GM12878 (cell line): ENCODE results near the gene CRMP1. TPM values are rescaled to one million over a fixed set of nuclear protein-coding genes. Genes with fewer than 3 reads are reported as not detected.

Source experiments
- BMI1 ChIP-seq: fragments of 450-650 bp; IDR thresholded peaks from 2 replicates; pipeline ENCODE4 v1.6.1; 2016; ENCODE audit warnings: mild to moderate bottlenecking, moderate library complexity, borderline replicate concordance
- IKZF2 ChIP-seq, 2 experiments: fragments of 450-650 bp; IDR thresholded peaks; 2 replicates each; pipeline ENCODE4 v1.6.1; 2017; ENCODE audit warnings: mild to moderate bottlenecking in 2 of 2, moderate library complexity in 2 of 2
- JUNB ChIP-seq: IDR thresholded peaks from 2 replicates; pipeline ENCODE4 v1.6.1; 2016; ENCODE audit warnings: antibody characterized with exemption, mild to moderate bottlenecking
- MAX ChIP-seq: IDR thresholded peaks from 2 replicates; pipeline ENCODE4 v1.6.1; 2012; ENCODE audit warnings: low read depth, low read length, improper control_type of control experiment
- PRDM15 ChIP-seq: fragments of 450-650 bp; formaldehyde crosslinking; IDR thresholded peaks from 2 replicates; pipeline ENCODE4 v1.4.0; 2020; ENCODE audit warnings: mild to moderate bottlenecking, moderate library complexity
- RB1 ChIP-seq: fragments of 450-650 bp; formaldehyde crosslinking; IDR thresholded peaks from 2 replicates; pipeline ENCODE4 v1.6.1; 2017; ENCODE audit warnings: mild to moderate bottlenecking, borderline replicate concordance
- RELB ChIP-seq: fragments of 450-650 bp; IDR thresholded peaks from 2 replicates; pipeline ENCODE4 v1.6.1; 2017; ENCODE audit warnings: low read depth, mild to moderate bottlenecking, moderate library complexity
- USF1 ChIP-seq: IDR thresholded peaks from 2 replicates; pipeline ENCODE4 v1.6.1; 2011; ENCODE audit warnings: borderline replicate concordance, low read depth, mild to moderate bottlenecking, moderate library complexity, mixed read lengths, low read length; ENCODE audit not compliant: insufficient read depth; ENCODE audit errors: extremely low read length
- polyA plus RNA-seq, 11 experiments: library from polyadenylated mRNA; depleted of rRNA in 4 of 11; unstranded in 6 of 11; stranded (reverse) in 5 of 11; fragments of >200 nt; fragmentation: Nextera tagmentation in 4 of 11; fragmentation: Illumina TruSeq in 1 of 11; extraction: Ambion mirVana in 4 of 11; extraction: Trizol in 1 of 11; gene quantifications; 1 replicate in 1 of 11; 2 replicates in 10 of 11; pipeline versions ENCODE4 v1.2.1 to v1.2.3, GENCODE V29; 2011 to 2016; ENCODE audit warnings: inconsistent platforms in 2 of 11, missing spikeins in 2 of 11, low read depth in 1 of 11
- total RNA-seq, 4 experiments: library from RNA; depleted of rRNA in 3 of 4; stranded (reverse); fragments of >200 nt in 3 of 4; fragmentation: Illumina TruSeq in 1 of 4; extraction: Trizol in 1 of 4; gene quantifications; 2 replicates each; pipeline versions ENCODE4 v1.2.1 to v1.2.3, GENCODE V29; 2013 to 2021

CRMP1 gene
- total and polyA plus RNA-seq, 10 of the 15 experiments (the other 5 are each of a cell fraction or from before 2014, with no cell fraction given): 0.03 to 1.4 (median 0.12) TPM; not detected in 2

- TF ChIP-seq IKZF2 (IDR thresholded peaks at IDR 0.05) (no peak), PRDM15 (no peak), RELB (no peak), JUNB (no peak), USF1 (no peak), BMI1 (no peak), RB1 (no peak), MAX (no peak)
Measured at GRCh38 chr4:5921101-5921980, 28.5 kb upstream of the CRMP1 start (continued).
